BLaER1 (cell line): ENCODE measurements around the gene UBAC2.

Experiments used
- H3K27ac ChIP-seq: shearing (Covaris generic); formaldehyde crosslinking; 2 replicates; pipeline ENCODE4 v1.8.1; 2022
- H3K27me3 ChIP-seq: shearing (Covaris generic); formaldehyde crosslinking; 2 replicates; pipeline ENCODE4 v1.8.1; 2022
- H3K36me3 ChIP-seq: shearing (Covaris generic); formaldehyde crosslinking; 2 replicates; pipeline ENCODE4 v1.8.1; 2022
- H3K4me1 ChIP-seq: shearing (Covaris generic); formaldehyde crosslinking; 2 replicates; pipeline ENCODE4 v1.8.1; 2022
- H3K4me2 ChIP-seq: shearing (Covaris generic); formaldehyde crosslinking; 2 replicates; pipeline ENCODE4 v1.8.1; 2022
- H3K4me3 ChIP-seq: shearing (Covaris generic); formaldehyde crosslinking; 2 replicates; pipeline ENCODE4 v1.8.1; 2022
- H3K9ac ChIP-seq: shearing (Covaris generic); formaldehyde crosslinking; 2 replicates; pipeline ENCODE4 v1.8.1; 2022
- H3K9me3 ChIP-seq: shearing (Covaris generic); formaldehyde crosslinking; 2 replicates; pipeline ENCODE4 v1.8.1; 2022
- H4K20me1 ChIP-seq: shearing (Covaris generic); formaldehyde crosslinking; 2 replicates; pipeline ENCODE4 v1.8.1; 2022
- Cebpa-rat ChIP-seq: shearing (Covaris generic); IDR thresholded peaks from 2 replicates; pipeline ENCODE4 v1.8.1; 2022

The UBAC2 gene

GRCh38 chr13:99211421-99212035 lies 10.9 kb downstream of the UBAC2 start:
- no peak overlapping the region for H3K4me2 ChIP-seq
- no peak for TF ChIP-seq Cebpa-rat

GRCh38 chr13:99214232-99214631 lies 13.6 kb downstream of the UBAC2 start:
- TF ChIP-seq Cebpa-rat = no peak
- no peaks in the 10 kb centered on the region for H3K27me3 ChIP-seq
- no peak overlapping the region for H3K27ac ChIP-seq
- peaks cover 45% of the 10 kb centered on the region for H3K4me1 ChIP-seq
- H3K4me2 ChIP-seq = peak overlapping the region; percentile 43
- H3K36me3 ChIP-seq = peaks cover 42% of the 10 kb centered on the region
- no peak overlapping the region for H3K4me3 ChIP-seq
- H3K9ac ChIP-seq = no peak overlapping the region
- H3K9me3 ChIP-seq = 0 out of 2 replicates have a peak, but pooled peaks cover 5% of the 10 kb centered on the region
- H4K20me1 ChIP-seq = peaks cover 100% of the 10 kb centered on the region

More at GRCh38 chr13:99211421-99212035, 10.9 kb downstream of the UBAC2 start:
- Histone ChIP-seq H3K9me3 (0 out of 2 replicates have a peak, but pooled peaks cover 5% of the 10 kb centered on the region), H4K20me1 (peaks cover 100% of the 10 kb centered on the region), H3K36me3 (peaks cover 69% of the 10 kb centered on the region), H3K4me1 (peaks cover 24% of the 10 kb centered on the region), H3K27ac (no peak overlapping the region), H3K27me3 (no peaks in the 10 kb centered on the region), H3K4me3 (no peak overlapping the region), H3K9ac (no peak overlapping the region)

- Histone ChIP-seq H3K4me3 (no peak overlapping the region), H3K4me1 (peaks cover 50% of the 10 kb centered on the region), H3K27ac (no peak overlapping the region), H3K9me3 (0 out of 2 replicates have a peak, but pooled peaks cover 5% of the 10 kb centered on the region), H4K20me1 (peaks cover 100% of the 10 kb centered on the region), H3K27me3 (no peaks in the 10 kb centered on the region), H3K4me2 (peak overlapping the region; percentile 43), H3K9ac (no peak overlapping the region), H3K36me3 (peaks cover 37% of the 10 kb centered on the region)
- no peak for TF ChIP-seq Cebpa-rat
Measured at GRCh38 chr13:99214731-99215130, 14.1 kb downstream of the UBAC2 start.

- no peak for TF ChIP-seq Cebpa-rat
- Histone ChIP-seq H3K9ac (no peak overlapping the region), H4K20me1 (peaks cover 100% of the 10 kb centered on the region), H3K4me2 (no peak overlapping the region), H3K27ac (no peak overlapping the region), H3K27me3 (no peaks in the 10 kb centered on the region), H3K36me3 (peaks cover 35% of the 10 kb centered on the region), H3K4me3 (no peak overlapping the region), H3K9me3 (0 out of 2 replicates have a peak, but pooled peaks cover 5% of the 10 kb centered on the region), H3K4me1 (peaks cover 56% of the 10 kb centered on the region)
Measured at GRCh38 chr13:99215184-99215830, 14.7 kb downstream of the UBAC2 start.

- no peak overlapping the region for H3K4me3 ChIP-seq
- peak overlapping the region; percentile 66 for H3K4me2 ChIP-seq
- H3K9me3 ChIP-seq = peaks cover 14% of the 10 kb centered on the region
- peak overlapping the region; percentile 45 for H3K27ac ChIP-seq
- peaks cover 80% of the 10 kb centered on the region for H4K20me1 ChIP-seq
- H3K27me3 ChIP-seq = no peaks in the 10 kb centered on the region
- peaks cover 29% of the 10 kb centered on the region for H3K36me3 ChIP-seq
- no peak overlapping the region for H3K9ac ChIP-seq
- H3K4me1 ChIP-seq = peaks cover 76% of the 10 kb centered on the region
- TF ChIP-seq Cebpa-rat = no peak
Measured at GRCh38 chr13:99217461-99218110, 16.9 kb downstream of the UBAC2 start.

GRCh38 chr13:99218126-99218525 lies 17.5 kb downstream of the UBAC2 start:
- peaks cover 76% of the 10 kb centered on the region for H3K4me1 ChIP-seq
- peaks cover 19% of the 10 kb centered on the region for H3K9me3 ChIP-seq
- no peak for TF ChIP-seq Cebpa-rat
- H3K9ac ChIP-seq = peak overlapping the region; percentile 8; the same call in 1 of the 2 replicates
- H3K4me3 ChIP-seq = no peak overlapping the region
- peaks cover 27% of the 10 kb centered on the region for H3K36me3 ChIP-seq
- peaks cover 75% of the 10 kb centered on the region for H4K20me1 ChIP-seq
- no peaks in the 10 kb centered on the region for H3K27me3 ChIP-seq
- H3K4me2 ChIP-seq = peak overlapping the region; percentile 66
- H3K27ac ChIP-seq = peak overlapping the region; percentile 45

GRCh38 chr13:99218545-99218944 lies 17.9 kb downstream of the UBAC2 start:
- peaks cover 78% of the 10 kb centered on the region for H3K4me1 ChIP-seq
- H3K4me3 ChIP-seq = no peak overlapping the region
- H3K9ac ChIP-seq = peak overlapping the region; percentile 8; the same call in 1 of the 2 replicates
- H3K4me2 ChIP-seq = peak overlapping the region; percentile 66
- peaks cover 20% of the 10 kb centered on the region for H3K9me3 ChIP-seq
- H3K36me3 ChIP-seq = peaks cover 23% of the 10 kb centered on the region
- no peak for TF ChIP-seq Cebpa-rat
- peaks cover 71% of the 10 kb centered on the region for H4K20me1 ChIP-seq
- no peaks in the 10 kb centered on the region for H3K27me3 ChIP-seq
- H3K27ac ChIP-seq = peak overlapping the region; percentile 45

- TF ChIP-seq Cebpa-rat = no peak
- Histone ChIP-seq H3K27ac (peak overlapping the region; percentile 45), H4K20me1 (peaks cover 66% of the 10 kb centered on the region), H3K36me3 (peaks cover 23% of the 10 kb centered on the region), H3K9ac (peak overlapping the region; percentile 8; the same call in 1 of the 2 replicates), H3K27me3 (no peaks in the 10 kb centered on the region), H3K4me1 (peaks cover 79% of the 10 kb centered on the region), H3K9me3 (peaks cover 20% of the 10 kb centered on the region), H3K4me2 (peak overlapping the region; percentile 66), H3K4me3 (no peak overlapping the region)
Measured at GRCh38 chr13:99218969-99219368, 18.3 kb downstream of the UBAC2 start.

GRCh38 chr13:99220199-99220935 lies 19.7 kb downstream of the UBAC2 start:
- no peaks in the 10 kb centered on the region for H3K27me3 ChIP-seq
- H3K9me3 ChIP-seq = peaks cover 20% of the 10 kb centered on the region
- H3K27ac ChIP-seq = no peak overlapping the region
- H3K36me3 ChIP-seq = peaks cover 20% of the 10 kb centered on the region
- no peak overlapping the region for H3K4me3 ChIP-seq
- peaks cover 79% of the 10 kb centered on the region for H3K4me1 ChIP-seq
- peak overlapping the region; percentile 66 for H3K4me2 ChIP-seq
- peaks cover 52% of the 10 kb centered on the region for H4K20me1 ChIP-seq
- TF ChIP-seq Cebpa-rat = no peak
- no peak overlapping the region for H3K9ac ChIP-seq
